IPS-NIHi7 (cell line): ENCODE results near the gene ENTHD1.
"Not testable (repeated sequence)": the region's sequence is repeated elsewhere in the genome, so short reads cannot be mapped to it uniquely, and the experiment has no call there.

Experiments used
- DNase-seq: peaks from one replicate; pipeline ENCODE4 v3.0.0; 2012; ENCODE audit warnings: mixed read lengths; ENCODE audit errors: extremely low spot score

Gene ENTHD1

DNA sequence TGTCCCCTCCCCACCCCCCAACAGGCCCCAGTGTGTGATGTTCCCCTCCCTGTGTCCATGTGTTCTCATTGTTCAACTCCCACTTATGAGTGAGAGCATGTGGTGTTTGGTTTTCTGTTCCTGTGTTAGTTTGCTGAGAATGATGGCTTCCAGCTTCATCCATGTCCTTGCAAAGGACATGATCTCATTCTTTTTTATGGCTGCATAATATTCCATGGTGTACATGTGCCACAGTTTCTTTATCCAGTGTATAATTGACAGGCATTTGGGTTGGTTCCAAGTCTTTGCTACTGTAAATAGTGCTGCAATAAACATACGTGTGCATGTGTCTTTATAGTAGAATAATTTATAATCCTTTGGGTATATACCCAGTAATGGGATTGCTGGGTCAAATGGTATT is 159.5 kb downstream of the ENTHD1 start:
- not testable (repeated sequence) for DNase-seq

DNA sequence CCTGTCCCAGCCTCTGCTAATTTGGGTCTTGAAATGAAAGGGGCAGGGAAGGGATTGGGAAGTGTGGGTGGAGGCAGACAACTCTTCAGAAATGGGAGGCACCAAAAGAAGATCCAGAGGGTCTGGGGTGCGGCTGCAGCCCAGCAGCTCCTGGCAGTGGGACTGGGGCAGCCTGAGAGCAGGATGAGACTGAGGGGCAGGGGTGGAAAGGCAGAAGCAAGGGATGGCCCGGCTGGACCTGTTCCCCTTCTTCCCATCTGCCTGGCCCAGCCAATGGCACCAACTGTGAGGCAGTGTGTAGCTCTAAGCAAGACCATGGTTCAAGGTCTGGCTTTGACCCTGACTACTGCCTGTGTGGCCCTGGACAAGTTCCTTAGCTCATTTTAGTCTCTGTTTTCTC is 160.4 kb downstream of the ENTHD1 start:
- DNase-seq = no peak

DNA sequence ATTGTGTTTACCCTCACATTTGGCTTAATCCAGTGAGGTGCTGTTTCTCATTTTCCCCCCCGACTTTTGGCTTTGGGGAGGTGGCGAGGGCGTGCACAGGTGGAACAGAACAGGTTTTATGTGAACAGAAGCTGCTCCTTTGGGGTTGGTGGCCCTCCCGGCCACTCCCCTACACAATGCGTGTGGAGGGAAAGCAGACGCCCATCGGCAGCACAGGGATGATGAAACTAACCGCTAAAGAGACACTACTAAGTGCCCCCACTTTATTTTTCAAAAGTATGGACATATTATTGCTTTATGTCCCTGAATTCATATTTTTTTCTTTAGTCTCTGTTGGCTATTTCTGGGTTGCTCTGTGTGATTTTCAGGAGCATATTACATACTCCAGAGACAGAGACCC is 160.9 kb downstream of the ENTHD1 start:
- no peak for DNase-seq

DNA sequence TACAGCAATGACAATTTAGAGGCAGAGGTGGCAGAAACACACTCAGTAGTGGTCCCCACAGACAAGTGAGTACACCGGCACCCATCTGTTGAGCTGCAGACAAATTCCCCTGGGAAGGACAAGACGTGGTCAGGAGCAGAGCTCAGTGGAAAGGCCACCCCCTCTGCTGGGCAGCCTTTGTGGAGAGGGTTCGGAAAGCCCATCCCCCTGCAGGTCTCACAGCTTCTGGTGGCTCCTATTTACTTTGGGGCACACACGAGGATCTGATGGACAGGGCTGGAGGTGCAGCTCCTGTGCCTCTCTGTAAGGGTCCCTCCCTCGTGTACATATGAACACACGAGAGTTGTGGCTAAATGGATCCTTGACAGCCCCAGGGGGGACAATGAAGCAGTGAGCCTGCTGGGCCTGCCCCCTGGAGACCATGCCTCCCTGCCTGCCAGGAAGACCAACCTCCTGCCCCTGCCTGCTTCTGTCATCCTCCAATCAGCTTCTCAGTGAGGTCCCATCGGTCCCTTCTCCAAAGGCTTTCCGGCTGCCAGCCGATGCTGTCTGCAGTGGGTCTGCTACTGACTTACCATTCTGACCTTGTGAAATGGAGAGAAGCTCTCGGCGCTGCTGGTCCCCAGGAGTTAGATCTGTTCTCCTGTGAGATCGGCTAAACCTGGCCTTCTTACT is 161.5 kb downstream of the ENTHD1 start:
- DNase-seq = no peak

DNA sequence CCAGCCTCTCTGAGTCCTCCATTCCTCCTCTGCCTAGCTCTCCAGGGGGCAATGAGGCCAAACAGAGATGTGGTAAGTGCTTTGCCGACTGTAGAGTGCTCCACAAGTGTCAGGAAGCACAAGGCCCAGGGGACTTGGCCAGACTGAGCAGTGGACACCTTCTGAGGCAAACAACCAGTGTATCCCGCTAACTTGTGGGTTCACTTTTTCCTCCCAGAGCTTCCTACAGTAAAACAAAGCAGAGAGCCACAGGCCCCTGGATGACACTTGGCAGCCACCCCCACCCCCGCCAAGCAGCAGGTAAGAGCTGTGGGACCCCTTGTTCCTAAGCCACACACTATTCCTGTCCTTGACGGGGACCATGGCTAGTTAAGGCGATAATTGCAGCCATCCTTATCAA is 162.1 kb downstream of the ENTHD1 start:
- no peak for DNase-seq

DNA sequence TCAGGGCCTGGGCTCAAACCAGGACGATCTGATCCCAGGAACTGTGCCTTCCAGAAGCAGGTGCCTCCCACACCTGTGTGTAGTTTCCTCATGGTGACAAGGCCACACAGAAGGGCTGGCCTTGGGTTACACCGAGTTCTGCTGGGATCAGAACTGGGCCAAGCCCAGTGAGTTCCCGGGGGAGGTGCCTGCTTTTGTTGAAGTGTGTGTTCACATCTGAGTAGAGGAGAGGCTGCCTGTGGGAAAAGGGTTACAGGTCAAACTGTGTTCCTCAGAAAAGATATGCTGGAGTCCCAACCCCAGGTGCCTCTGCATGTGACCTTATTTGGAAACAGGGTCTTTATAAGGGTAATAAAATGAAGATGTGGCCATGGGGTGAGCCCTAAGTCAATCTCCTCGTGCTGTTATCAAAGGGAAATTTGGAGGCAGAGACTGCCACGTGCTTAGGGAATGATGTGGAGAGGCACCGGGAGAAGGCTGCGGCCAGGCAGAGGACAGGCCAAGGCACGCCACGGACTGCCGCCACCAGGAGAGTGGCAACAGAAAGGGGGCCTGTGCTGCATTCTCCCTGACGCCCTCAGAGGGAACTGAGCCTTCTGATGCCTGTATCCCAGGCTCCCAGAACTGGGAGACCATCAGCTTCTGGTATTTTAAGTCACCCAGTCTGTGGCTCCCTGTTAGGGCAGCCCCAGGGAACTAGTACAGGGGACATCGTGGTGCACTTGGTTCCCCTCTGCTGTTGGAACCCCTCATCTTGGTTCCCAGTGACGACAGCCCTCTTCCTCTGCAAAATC is 164.2 kb downstream of the ENTHD1 start:
- DNase-seq = no peak

DNA sequence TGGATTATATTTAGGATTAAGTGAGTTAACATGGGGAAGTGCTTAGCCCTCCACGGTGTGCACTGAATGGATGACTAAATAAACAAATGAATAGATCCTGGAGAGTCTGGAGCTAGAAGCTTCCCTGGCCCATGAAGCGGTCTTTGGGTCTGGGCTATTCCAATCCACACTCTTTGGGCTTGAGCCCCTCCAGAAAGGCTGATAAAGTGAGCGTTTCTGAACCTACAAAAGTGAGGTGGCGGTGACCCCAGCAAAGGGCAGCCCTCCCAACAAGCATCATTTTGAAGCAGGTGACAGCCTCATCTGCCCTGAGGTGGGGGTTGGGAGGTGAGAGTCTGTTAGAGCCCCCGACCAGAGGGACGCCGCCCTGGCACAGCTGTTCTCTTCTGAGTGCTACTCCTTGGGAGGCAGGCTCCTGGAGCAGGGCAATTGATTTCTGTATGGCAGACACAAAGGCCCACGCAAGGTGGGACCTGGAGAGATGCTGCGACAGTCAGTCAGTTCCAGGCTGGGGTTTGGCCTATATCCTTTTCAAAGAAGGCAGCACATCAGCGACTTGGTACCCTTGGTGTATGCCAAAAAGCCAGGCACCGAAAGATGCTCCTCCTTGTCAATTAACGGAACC is 165.2 kb downstream of the ENTHD1 start:
- DNase-seq = no peak

DNA sequence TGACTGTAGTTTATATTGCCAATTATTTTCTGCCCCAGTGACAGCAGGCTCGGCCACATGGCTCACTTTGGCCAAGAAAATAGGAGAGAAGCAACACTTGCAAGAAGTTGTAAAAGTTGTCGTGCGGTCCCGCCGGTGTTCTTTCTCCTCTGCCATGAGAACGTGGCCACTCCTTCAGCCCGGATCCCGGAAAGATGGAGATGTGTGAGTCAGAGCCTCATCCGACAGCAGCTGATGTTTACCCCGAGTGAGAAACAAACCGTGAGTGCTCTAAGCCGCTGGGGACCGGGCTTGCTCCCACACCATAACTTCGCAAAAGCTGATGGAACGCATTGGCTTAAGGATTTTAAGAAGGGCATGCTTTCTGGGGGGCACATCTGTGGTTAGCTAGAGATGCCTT is 166.0 kb downstream of the ENTHD1 start:
- no peak for DNase-seq

DNA sequence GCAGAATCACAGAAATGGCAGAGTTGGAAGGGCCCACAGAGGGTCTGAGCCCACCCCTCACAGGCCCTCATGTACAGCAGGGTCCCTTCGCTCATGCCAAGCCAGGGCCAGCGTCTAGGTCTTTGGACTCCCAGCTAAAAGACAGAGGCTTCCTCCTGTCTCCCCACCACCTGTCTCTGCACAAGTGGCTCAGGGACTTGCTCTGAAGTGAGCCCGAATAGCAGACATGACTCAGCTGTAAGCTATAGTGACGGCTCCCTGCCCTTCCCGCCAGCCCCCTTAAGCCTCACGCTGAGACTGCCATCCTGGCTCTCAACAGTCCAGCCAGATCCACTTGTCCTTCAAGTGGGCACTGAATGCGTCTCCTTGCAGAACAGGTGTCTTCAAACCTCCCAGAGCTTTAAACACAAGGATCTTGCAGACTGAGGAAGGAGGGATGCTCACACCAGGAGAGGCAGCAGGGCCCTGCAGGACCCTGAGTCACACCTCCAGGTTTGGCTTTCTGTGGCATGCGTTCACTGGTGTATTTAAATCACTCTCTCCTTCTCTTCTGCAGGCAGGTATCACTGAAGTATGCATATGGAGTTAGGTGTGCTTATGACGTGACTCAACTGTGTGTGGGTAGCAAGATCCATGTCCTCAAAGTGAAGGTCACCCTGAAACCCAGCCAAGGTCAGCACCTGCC is 168.1 kb downstream of the ENTHD1 start:
- no peak for DNase-seq

DNA sequence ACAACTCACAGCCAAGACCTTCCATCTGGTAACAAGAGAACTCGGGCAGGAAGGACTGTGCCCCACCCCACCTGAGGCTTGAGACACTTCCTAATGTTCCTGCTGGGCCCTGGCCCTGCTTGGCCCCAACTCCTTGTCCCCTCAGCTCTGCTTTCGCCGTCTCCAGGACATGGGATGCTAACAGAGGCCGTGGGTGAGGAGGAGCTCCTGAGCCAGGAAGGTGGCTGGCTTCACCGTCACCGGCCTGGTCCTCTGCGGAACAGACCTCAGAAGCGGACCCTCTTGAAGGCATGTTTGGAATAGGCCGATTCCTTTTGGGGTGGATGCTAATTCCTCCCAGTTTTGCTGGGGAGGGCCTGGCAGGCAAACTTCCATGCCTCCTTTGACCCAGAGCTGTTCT is 168.7 kb downstream of the ENTHD1 start:
- DNase-seq = no peak

DNA sequence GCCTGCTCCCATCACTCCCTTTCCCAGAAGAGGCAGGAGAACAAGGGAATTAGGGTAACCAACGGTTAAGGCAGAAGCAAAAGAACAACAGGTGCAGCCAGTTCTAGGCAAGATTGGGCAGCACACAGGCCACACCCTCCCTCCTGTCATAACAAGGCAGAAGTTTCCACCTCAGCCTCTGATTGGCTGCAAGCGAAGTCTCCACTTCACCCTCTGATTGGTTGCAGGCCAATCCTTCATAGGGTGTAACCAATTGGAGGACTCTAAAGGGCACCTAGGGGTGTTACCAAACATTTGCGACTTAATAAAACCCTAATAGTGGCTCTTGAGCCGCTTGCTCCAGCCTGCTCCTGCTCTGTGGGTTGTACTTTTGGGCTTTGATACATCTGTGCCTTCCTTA is 169.2 kb downstream of the ENTHD1 start:
- no peak for DNase-seq

DNA sequence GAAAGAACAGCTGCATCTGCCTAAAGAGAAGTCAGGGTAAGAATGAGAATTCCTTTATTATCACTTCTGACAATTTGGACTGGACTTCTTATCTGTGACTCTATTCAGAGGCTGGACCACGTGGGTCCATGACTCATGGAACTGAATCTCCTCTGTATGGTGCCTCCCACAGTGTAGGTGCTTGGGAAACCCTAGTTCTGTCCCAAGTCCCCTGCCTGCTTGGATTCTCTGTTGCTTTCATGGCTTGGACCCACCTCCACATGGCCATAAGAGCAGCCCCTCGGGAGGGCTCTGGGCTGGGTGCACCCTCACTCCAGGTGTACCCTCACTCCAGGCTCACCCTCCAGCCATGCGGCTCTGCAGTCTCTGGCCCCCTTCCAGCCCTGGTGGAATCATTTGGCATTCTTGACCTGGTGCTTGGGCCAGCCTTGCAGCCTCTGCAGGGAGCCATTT is 169.6 kb downstream of the ENTHD1 start:
- no peak for DNase-seq

DNA sequence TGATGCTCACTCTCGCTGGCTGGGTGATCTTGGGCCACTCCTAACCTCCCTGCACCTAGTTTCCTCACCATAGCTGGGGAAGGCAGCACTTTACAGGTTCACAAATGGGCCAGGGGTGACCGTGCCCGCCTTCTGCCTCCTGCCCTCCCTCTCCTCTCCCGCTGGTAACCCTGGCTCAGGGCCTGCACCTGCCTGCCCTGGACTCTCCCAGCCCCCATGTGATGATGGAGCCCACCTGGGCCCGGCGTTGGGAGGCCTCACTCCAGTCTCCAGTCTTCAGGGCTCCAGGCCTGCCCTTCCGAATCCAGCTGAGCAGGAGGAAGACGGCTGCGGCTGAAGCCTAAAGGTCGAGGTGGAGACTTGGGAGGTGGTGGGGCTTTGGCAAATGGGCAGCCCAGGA is 170.1 kb downstream of the ENTHD1 start:
- no peak for DNase-seq

DNA sequence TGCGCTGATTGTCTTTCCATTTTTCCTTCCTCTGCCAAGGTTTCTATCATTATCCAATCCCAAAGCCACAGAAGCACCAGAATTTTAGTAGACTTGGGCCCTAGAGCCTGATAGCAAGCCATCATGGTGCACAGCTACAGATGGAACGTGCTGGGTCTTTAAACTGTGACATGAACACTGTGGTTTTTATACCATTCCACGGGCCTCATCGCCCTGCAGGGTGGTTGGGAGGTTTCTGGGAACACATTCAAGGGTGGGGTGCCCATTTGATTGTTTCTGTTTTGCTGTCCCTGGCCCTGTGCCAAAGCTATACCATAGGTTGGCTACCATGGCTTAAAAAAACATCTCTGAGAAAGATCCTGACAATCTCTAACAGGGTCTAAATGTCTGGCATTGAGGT is 171.1 kb downstream of the ENTHD1 start:
- DNase-seq = no peak

DNA sequence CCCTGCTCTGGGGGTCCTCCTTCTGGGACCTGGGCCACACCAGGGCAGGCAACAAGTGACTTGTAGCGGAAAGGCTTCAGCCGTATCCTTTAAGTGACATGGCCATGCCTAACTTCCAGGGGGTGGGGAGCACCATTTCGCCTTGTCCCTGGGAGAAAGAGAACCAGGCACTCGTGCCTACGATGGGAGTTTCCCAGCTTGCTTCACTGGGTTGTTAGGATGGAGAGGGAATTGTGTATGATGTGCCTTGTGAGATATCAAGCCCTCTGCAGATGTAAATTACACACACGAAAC is 171.6 kb downstream of the ENTHD1 start:
- no peak for DNase-seq

DNA sequence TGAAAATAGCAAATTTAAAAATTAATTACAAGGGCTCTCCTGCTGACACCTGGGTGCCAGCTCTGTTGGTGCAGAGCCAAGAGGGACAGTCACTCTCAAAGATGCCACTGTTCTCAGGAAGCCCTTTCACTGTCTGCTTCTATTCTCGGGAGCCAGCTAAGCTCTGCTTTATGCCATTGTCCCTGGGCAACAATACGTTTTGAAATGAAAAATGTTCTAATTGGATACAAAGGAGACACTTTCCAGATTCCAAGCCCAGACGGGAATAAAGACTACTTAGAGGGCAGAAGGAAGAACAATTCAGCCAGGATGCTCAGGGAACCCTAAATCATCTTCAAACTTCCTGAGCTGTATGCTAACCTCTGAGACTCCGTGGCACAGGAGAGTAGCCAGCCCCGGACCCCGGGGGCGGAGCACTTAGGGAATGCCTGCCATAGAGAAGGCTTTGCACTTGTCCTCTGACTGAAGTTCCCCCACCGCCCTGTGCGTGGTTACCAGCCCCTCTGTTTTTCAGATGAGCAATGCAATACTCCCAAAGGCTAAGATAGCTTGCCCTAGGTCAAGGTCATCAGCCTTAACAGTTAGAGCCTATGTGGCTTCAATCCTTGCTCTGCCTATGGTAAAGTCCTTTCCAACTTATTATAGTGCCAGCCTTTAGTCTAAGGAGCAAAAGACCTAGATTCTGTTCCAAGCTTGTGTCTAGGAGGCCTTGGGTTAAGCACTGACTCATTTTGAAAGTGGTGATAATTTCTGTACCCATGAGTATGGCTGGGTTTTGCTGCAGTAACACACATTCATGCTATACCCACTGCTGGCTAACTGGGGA is 172.1 kb downstream of the ENTHD1 start:
- no peak for DNase-seq

DNA sequence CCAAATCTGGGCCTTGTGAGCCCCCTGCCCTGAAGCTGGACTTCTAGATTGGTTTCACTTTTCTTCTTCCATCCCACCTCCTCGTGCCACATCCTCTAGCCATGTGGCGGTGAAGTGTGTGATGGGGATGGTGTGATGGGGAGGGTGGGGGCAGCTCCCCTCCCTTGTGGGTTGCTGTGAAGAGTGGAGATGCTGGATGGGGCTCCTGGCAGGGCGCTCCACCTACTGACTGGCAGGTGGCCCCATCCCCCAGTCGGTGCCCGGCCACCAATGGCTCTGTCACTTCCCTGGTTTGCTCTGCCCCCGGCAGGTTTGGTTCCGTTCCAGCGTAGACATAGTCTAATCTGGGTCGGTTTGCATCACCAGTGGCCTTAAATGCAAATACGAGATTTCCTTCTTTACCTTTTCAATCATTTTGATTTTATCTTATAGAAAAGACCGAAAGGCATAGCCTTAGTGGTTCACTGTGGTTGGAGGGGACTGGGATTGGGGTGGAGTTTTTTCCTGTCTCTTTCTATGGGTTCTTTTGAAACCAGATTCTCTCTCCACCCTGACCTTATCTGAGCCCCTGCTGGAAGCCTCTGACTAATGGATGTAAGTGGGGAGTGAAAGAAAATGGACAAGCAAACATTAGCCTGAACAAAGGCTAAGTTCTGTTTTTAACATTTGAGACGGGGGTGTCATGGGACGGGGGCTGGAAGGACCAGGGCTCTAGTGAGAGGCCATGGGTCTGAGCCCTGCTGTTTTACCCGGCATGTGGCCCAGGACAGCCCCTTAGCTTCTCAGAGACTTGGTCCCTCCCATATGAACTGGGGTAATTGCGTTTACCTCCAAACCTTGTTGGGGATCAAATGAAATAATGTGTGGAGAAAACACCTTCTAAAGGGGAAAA is 173.8 kb downstream of the ENTHD1 start:
- no peak for DNase-seq

DNA sequence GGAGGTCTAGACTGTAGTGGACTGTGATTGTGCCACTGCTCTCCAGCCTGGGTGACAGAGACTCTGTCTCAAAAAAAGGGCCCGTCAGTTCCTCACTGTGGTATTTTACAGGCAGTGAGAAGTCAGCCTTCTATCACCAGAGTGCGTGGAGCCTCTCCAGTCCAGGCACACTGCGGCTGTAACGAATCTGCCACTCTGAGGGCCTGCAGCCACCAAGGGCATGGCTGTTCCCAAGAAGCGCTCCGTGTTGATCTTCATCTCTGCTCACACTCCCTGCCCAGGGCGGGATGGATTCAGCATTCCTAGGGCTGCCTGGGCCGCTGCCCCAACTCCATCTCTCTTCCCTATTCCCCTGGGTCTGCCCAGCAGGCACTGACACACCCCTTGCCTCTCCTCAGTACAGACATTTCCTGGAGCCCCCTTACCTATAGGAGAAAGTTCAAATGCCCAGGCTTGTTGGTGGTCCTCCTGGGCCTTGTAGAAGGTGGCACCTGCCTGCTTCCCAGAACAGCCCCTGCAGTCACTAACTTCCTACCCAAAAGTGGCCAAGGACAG is 174.6 kb downstream of the ENTHD1 start:
- DNase-seq = no peak

DNA sequence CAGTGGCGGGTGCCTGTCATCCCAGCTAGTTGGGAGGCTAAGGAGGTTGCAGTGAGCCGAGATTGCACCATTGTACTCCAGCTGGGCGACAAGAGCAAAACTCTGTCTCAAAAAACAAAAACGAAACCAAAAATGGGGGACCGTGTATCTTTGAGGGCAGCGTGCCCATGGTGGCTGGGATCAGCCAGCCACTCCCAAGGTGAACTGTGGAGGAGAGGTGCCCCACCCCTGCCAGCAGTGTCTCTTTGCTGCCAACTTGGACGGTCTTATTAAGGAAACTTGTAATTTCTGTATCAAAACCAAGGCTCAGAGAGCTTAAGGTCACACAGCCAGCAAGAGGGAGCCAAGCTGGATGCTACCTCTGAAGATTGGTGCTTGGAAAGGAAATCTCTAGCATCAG is 175.4 kb downstream of the ENTHD1 start:
- no peak for DNase-seq

DNA sequence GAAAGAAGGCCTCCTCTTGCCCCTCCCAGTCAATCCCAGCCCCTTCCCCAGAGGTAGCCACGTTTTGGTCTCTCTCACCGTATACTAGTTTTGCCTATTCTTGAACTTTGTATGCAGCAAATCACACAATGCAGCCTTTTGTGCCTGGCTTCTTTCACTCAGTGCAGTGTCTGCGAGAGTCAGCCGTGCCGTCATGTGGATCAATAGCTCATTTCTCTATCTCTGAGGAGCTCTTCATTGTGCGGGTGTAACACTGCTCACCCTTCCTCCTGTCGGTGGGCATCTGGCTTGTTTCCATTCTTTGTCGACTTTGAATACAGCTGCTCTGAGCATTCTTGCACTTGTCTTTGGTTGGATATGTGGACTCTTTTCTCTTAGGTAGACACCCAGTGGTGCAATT is 176.5 kb downstream of the ENTHD1 start:
- DNase-seq = no peak
